Measurements from ENCODE around the gene PTPRD.

PTPRD gene

DNA sequence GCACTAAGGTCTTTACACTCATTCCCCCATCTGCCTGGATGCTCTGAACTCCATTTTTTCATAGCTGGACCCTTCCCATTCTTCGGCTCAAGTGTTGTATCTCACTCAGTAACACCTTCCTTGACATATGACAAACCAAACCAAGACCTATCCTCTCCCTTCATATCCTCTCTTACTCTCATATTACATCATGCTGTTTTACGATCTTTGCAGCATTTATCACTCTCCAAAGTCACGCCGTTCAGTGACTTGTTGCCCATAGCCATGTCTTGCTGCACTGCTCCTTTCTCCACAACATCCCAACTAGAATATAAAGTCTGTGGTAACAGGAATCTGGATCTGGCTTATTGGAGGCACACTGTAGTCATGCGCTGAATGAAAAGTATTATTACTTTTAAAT, 1889.6 kb downstream of the PTPRD start:
- peaks cover 17% of the 10 kb centered on the region for H3F3A ChIP-seq (ENCODE audit: low read depth)
- H3K79me2 ChIP-seq (ENCODE audit: insufficient read depth, low read length): peaks cover 78% of the 10 kb centered on the region
- H3K4me1 ChIP-seq (ENCODE audit: insufficient read depth, low read length, poor library complexity, severe bottlenecking): peaks cover 82% of the 10 kb centered on the region
- no peak overlapping the region for H3K4me3 ChIP-seq (ENCODE audit: low read length, poor library complexity, severe bottlenecking)
- H3K9me2 ChIP-seq (replicated peaks; ENCODE audit: low read depth, low read length): no peaks in the 10 kb centered on the region
- H4K20me1 ChIP-seq (ENCODE audit: insufficient read depth, low read length, poor library complexity, severe bottlenecking): peaks cover 4% of the 10 kb centered on the region
- H3K9ac ChIP-seq (ENCODE audit: low read depth, low read length, poor library complexity, severe bottlenecking): peak overlapping the region; percentile 18
- TF ChIP-seq, protein P1, sequence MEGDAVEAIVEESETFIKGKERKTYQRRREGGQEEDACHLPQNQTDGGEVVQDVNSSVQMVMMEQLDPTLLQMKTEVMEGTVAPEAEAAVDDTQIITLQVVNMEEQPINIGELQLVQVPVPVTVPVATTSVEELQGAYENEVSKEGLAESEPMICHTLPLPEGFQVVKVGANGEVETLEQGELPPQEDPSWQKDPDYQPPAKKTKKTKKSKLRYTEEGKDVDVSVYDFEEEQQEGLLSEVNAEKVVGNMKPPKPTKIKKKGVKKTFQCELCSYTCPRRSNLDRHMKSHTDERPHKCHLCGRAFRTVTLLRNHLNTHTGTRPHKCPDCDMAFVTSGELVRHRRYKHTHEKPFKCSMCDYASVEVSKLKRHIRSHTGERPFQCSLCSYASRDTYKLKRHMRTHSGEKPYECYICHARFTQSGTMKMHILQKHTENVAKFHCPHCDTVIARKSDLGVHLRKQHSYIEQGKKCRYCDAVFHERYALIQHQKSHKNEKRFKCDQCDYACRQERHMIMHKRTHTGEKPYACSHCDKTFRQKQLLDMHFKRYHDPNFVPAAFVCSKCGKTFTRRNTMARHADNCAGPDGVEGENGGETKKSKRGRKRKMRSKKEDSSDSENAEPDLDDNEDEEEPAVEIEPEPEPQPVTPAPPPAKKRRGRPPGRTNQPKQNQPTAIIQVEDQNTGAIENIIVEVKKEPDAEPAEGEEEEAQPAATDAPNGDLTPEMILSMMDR (conservative IDR thresholded peaks at IDR 0.05; ENCODE audit: low read length): no peak
- TF ChIP-seq EZH2phosphoT487 (IDR thresholded peaks at IDR 0.05; ENCODE audit: borderline replicate concordance): no peak
- H2AFZ ChIP-seq (ENCODE audit: low read length): no peak overlapping the region
- no peaks in the 10 kb centered on the region for H3K27me3 ChIP-seq (ENCODE audit: insufficient read depth, low read length, poor library complexity, severe bottlenecking)
- no peaks in the 10 kb centered on the region for H3K9me3 ChIP-seq (ENCODE audit: insufficient read depth, low read depth, low read length)
- no peak overlapping the region for H3K4me2 ChIP-seq (ENCODE audit: low read depth, low read length, poor library complexity, severe bottlenecking)
- peaks cover 19% of the 10 kb centered on the region; the same call in 1 of the 2 replicates for H3K36me3 ChIP-seq (ENCODE audit: insufficient read depth, low read length)

DNA sequence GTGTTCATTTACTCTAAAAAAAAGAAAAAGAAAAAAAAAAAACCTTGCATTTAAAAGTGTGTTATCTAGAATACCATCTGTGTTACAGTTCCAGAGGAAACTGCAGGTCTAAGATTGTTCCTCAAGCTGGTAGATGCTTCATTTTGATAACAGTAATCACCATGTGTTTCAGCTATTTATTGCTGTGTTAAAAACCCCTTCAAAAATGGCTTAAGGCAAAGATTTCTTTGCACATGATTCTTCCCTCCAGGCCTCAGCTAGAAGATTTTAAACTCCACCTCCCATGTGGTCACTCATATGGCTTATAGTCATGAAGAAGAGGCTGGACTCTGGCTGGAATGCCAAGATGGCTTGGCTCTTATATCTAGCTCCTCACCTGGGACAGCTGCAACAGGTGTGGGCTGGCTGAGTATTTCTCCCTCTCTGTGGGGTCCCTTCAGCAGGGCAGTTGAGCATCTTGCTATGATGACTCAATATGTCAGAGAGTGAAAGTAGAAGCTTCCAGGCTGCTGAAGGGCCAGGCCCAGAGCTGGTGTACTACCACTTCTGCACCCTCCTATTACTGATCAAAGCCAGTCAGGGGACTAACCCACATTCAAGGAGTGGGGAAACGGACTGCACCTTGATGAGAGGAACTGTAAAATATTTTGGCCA, 1892.8 kb downstream of the PTPRD start:
- Histone ChIP-seq H3K9me3 (ENCODE audit: insufficient read depth, low read depth, low read length) (no peaks in the 10 kb centered on the region), H3K79me2 (ENCODE audit: insufficient read depth, low read length) (peaks cover 84% of the 10 kb centered on the region), H3K27me3 (ENCODE audit: insufficient read depth, low read length, poor library complexity, severe bottlenecking) (no peaks in the 10 kb centered on the region), H3K36me3 (ENCODE audit: insufficient read depth, low read length) (peaks cover 12% of the 10 kb centered on the region; the same call in 1 of the 2 replicates), H3K9ac (ENCODE audit: low read depth, low read length, poor library complexity, severe bottlenecking) (peak overlapping the region; percentile 51), H4K20me1 (ENCODE audit: insufficient read depth, low read length, poor library complexity, severe bottlenecking) (peaks cover 16% of the 10 kb centered on the region), H3K4me2 (ENCODE audit: low read depth, low read length, poor library complexity, severe bottlenecking) (peak overlapping the region; percentile 83), H3K4me1 (ENCODE audit: insufficient read depth, low read length, poor library complexity, severe bottlenecking) (peaks cover 89% of the 10 kb centered on the region), H3F3A (ENCODE audit: low read depth) (peaks cover 17% of the 10 kb centered on the region), H3K9me2 (replicated peaks; ENCODE audit: low read depth, low read length) (no peaks in the 10 kb centered on the region), H3K4me3 (ENCODE audit: low read length, poor library complexity, severe bottlenecking) (peak overlapping the region; percentile 62), H2AFZ (ENCODE audit: low read length) (no peak overlapping the region)
- TF ChIP-seq, protein P1 (conservative IDR thresholded peaks at IDR 0.05; ENCODE audit: low read length): no peak
- peak; percentile 67; the same call in 1 of the 2 replicates for TF ChIP-seq EZH2phosphoT487 (IDR thresholded peaks at IDR 0.05; ENCODE audit: borderline replicate concordance)

DNA sequence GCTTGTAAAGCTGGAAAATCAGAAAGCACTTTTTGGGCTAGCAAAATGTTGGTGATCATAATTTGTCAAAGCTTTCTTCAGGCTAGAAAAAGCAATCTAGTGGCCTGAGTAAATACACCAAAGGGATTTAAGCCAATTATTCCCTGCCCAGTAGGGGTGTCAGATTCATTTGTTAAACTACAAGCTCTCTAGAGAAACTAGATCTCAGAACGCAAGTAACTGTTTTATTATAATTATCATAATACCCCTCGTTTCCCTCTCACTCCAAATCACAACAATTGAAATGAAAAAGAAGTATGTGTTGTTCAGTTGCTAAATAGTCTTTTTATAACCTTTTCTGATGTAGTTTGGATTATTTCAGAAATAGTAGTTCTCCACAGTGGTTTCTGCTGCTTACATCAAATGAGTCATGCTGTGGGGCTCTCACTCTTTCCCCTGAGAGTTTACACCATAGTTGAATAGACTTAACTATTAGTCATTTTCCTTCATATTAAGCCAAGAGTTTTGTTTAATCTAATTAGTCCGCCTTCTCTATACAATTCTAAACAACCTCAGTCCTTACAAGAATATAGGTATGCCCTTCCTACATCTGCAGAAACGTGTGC, 1894.6 kb downstream of the PTPRD start:
- peaks cover 84% of the 10 kb centered on the region for H3K79me2 ChIP-seq (ENCODE audit: insufficient read depth, low read length)
- H4K20me1 ChIP-seq (ENCODE audit: insufficient read depth, low read length, poor library complexity, severe bottlenecking): peaks cover 20% of the 10 kb centered on the region
- TF ChIP-seq, protein P1 (conservative IDR thresholded peaks at IDR 0.05; ENCODE audit: low read length): no peak; the same call in 1 of the 2 replicates
- no peak for TF ChIP-seq EZH2phosphoT487 (IDR thresholded peaks at IDR 0.05; ENCODE audit: borderline replicate concordance)
- peaks cover 72% of the 10 kb centered on the region for H3K4me1 ChIP-seq (ENCODE audit: insufficient read depth, low read length, poor library complexity, severe bottlenecking)
- H2AFZ ChIP-seq (ENCODE audit: low read length): no peak overlapping the region
- H3F3A ChIP-seq (ENCODE audit: low read depth): peaks cover 17% of the 10 kb centered on the region
- no peaks in the 10 kb centered on the region for H3K27me3 ChIP-seq (ENCODE audit: insufficient read depth, low read length, poor library complexity, severe bottlenecking)
- peak overlapping the region; percentile 24 for H3K9ac ChIP-seq (ENCODE audit: low read depth, low read length, poor library complexity, severe bottlenecking)
- H3K4me2 ChIP-seq (ENCODE audit: low read depth, low read length, poor library complexity, severe bottlenecking): peak overlapping the region; percentile 83
- H3K9me2 ChIP-seq (replicated peaks; ENCODE audit: low read depth, low read length): no peaks in the 10 kb centered on the region
- peaks cover 7% of the 10 kb centered on the region; the same call in 1 of the 2 replicates for H3K36me3 ChIP-seq (ENCODE audit: insufficient read depth, low read length)
- no peak overlapping the region for H3K4me3 ChIP-seq (ENCODE audit: low read length, poor library complexity, severe bottlenecking)
- H3K9me3 ChIP-seq (ENCODE audit: insufficient read depth, low read depth, low read length): no peaks in the 10 kb centered on the region

All from Loucy (cell line).